A549 (cell line): ENCODE measurements around the gene P2RX6.

Experiments
- POLR2A ChIP-seq: IDR thresholded peaks from 2 replicates; pipeline ENCODE4 v1.6.1; 2012; ENCODE audit warnings: mild to moderate bottlenecking, low read length
- REST ChIP-seq: fragments of 200-600 bp; sonication (generic); IDR thresholded peaks from 2 replicates; pipeline ENCODE4 v1.6.1; 2016; ENCODE audit warnings: antibody characterized with exemption, mild to moderate bottlenecking, moderate library complexity

- TF ChIP-seq POLR2A (no peak), REST (no peak)
These were observed 40.9 kb downstream of the P2RX6 start for GRCh38 chr22:21055880-21056319.
